A549 (cell line): Measurements from ENCODE around the gene TMEM86B.

Experiments used
- BHLHE40 ChIP-seq: IDR thresholded peaks from 2 replicates; pipeline ENCODE4 v1.6.1; 2012; ENCODE audit warnings: low read depth, low read length, inconsistent platforms
- CHD2 ChIP-seq: fragments of 150-350 bp; IDR thresholded peaks from 2 replicates; pipeline ENCODE4 v1.6.1; 2014; ENCODE audit warnings: low read length; ENCODE audit not compliant: partially characterized antibody
- CTCF ChIP-seq: fragments of >200 bp; sonication (Bioruptor Twin); formaldehyde crosslinking; IDR thresholded peaks from 3 replicates; pipeline ENCODE4 v1.5.1; 2016
- EP300 ChIP-seq, 2 experiments: fragments of >200 bp; sonication (Bioruptor Twin); formaldehyde crosslinking; IDR thresholded peaks; 2 replicates in 1 of 2; 3 replicates in 1 of 2; pipeline ENCODE4 v1.6.1; 2016 to 2017
- ESRRA ChIP-seq: fragments of 150-350 bp; IDR thresholded peaks from 2 replicates; pipeline ENCODE4 v1.6.1; 2014; ENCODE audit warnings: mild to moderate bottlenecking, low read length, borderline replicate concordance
- JUN ChIP-seq, 2 experiments: fragments of >200 bp; sonication (Bioruptor Twin); formaldehyde crosslinking; IDR thresholded peaks; 2 replicates in 1 of 2; 3 replicates in 1 of 2; pipeline ENCODE4 v1.6.1; 2016 to 2017
- MYC ChIP-seq: IDR thresholded peaks from 2 replicates; pipeline ENCODE4 v1.6.1; 2012; ENCODE audit warnings: mild to moderate bottlenecking, inconsistent platforms, low read length, improper control_type of control experiment, borderline replicate concordance
- NFE2L2 ChIP-seq: fragments of 150-350 bp; conservative IDR thresholded peaks from 2 replicates; pipeline ENCODE4 v1.6.1; 2014; ENCODE audit warnings: low read length
- POLR2A ChIP-seq: IDR thresholded peaks from 2 replicates; pipeline ENCODE4 v1.6.1; 2012; ENCODE audit warnings: mild to moderate bottlenecking, low read length
- POLR2AphosphoS2 ChIP-seq: conservative IDR thresholded peaks from 2 replicates; pipeline ENCODE4 v1.6.1; 2012; ENCODE audit warnings: low read length, improper control_type of control experiment, inconsistent platforms
- RAD21 ChIP-seq, 2 experiments: fragments of >200 bp in 1 of 2; sonication (Bioruptor Twin) in 1 of 2; formaldehyde crosslinking in 1 of 2; IDR thresholded peaks in 1 of 2; conservative IDR thresholded peaks in 1 of 2; 2 replicates in 1 of 2; 3 replicates in 1 of 2; pipeline ENCODE4 v1.6.1; 2012 to 2018; ENCODE audit warnings: inconsistent platforms in 1 of 2
- RFX5 ChIP-seq: fragments of 450-650 bp; IDR thresholded peaks from 2 replicates; pipeline ENCODE4 v1.7.1; 2014; ENCODE audit warnings: antibody characterized with exemption, mild to moderate bottlenecking, moderate library complexity
- SREBF2 ChIP-seq: fragments of 450-650 bp; IDR thresholded peaks from 2 replicates; pipeline ENCODE4 v1.6.1; 2014; ENCODE audit warnings: mild to moderate bottlenecking, moderate library complexity

GRCh38 chr19:55230329-55230728 is 1.8 kb upstream of the TMEM86B start:
- TF ChIP-seq NFE2L2 (no peak), CTCF (no peak), POLR2A (no peak), POLR2AphosphoS2 (no peak), BHLHE40 (no peak), CHD2 (no peak), ESRRA (no peak), JUN (IDR thresholded peaks at IDR 0.05) (no peak), RFX5 (no peak), EP300 (IDR thresholded peaks at IDR 0.05) (no peak), SREBF2 (no peak), RAD21 (conservative IDR thresholded peaks at IDR 0.05 in 1 of 2, IDR thresholded peaks at IDR 0.05 in 1 of 2) (no peak), MYC (no peak)
